Epithelial cell of alveolus of lung (primary cell): Measurements from ENCODE around the gene TSKS. TPM values are rescaled to one million over a fixed set of nuclear protein-coding genes. Genes with fewer than 3 reads are reported as not detected.

Source experiments
- total RNA-seq: library from RNA; depleted of rRNA; stranded (reverse); fragments of >200 nt; gene quantifications from 2 replicates; pipeline ENCODE4 v1.2.1, GENCODE V29; 2015

TSKS gene
- total RNA-seq, result not detected in 2 replicates

GRCh38 chr19:49763230-49763629 lies at the start of gene TSKS:
TSKS (minus strand) TSS chr19:49763306; CDS start chr19:49763247, 59 bp downstream.

GRCh38 chr19:49766930-49767299 lies 3.8 kb upstream of the TSKS start, which contains the start of gene AP2A1:
AP2A1 (plus strand) TSS chr19:49767001; CDS start chr19:49767134, 133 bp downstream.

GRCh38 chr19:49690656-49691242 lies 72.4 kb downstream of the TSKS start, which contains the start of gene CPT1C:
CPT1C (plus strand) TSS chr19:49691116; CDS start chr19:49692253, 1,137 bp downstream.

Other genes starting within 250 kb of the TSKS start
- gene RCN3, start 235.3 kb downstream of the TSKS start, total RNA-seq, result 108 and 253 TPM in 2 replicates
- gene NOSIP, start 182.8 kb downstream of the TSKS start, total RNA-seq, result 80.7 and 83.4 TPM in 2 replicates
- 2.1 and 4.5 TPM in 2 replicates for gene PRRG2, start 182.0 kb downstream of the TSKS start, total RNA-seq
- gene PRR12, start 172.1 kb downstream of the TSKS start, total RNA-seq, result 7.4 and 16.8 TPM in 2 replicates
- 64.0 and 122 TPM in 2 replicates for gene RRAS, start 123.2 kb downstream of the TSKS start, total RNA-seq
- 29.5 and 39.8 TPM in 2 replicates for gene SCAF1, start 121.1 kb downstream of the TSKS start, total RNA-seq
- 43.8 and 83.4 TPM in 2 replicates for gene IRF3, start 97.4 kb downstream of the TSKS start, total RNA-seq
- 12.6 and 19.8 TPM in 2 replicates for gene BCL2L12, start 97.4 kb downstream of the TSKS start, total RNA-seq
- 174 and 372 TPM in 2 replicates for gene PRMT1, start 86.0 kb downstream of the TSKS start, total RNA-seq
- gene ADM5, start 73.7 kb downstream of the TSKS start, total RNA-seq, result 1.7 and 2.9 TPM in 2 replicates
- gene CPT1C, start 72.2 kb downstream of the TSKS start, total RNA-seq, result 15.8 and 50.0 TPM in 2 replicates
- 128 and 138 TPM in 2 replicates for gene AP2A1, start 3.7 kb upstream of the TSKS start, total RNA-seq
- gene FUZ, start 50.0 kb upstream of the TSKS start, total RNA-seq, result 21.5 and 30.1 TPM in 2 replicates
- gene MED25, start 55.0 kb upstream of the TSKS start, total RNA-seq, result 21.1 and 32.3 TPM in 2 replicates
- 94.0 and 139 TPM in 2 replicates for gene PTOV1, start 87.9 kb upstream of the TSKS start, total RNA-seq
- gene PNKP, start 104.3 kb upstream of the TSKS start, total RNA-seq, result 29.1 and 52.8 TPM in 2 replicates
- 25.7 and 38.6 TPM in 2 replicates for gene AKT1S1, start 114.0 kb upstream of the TSKS start, total RNA-seq
- gene TBC1D17, start 114.4 kb upstream of the TSKS start, total RNA-seq, result 22.5 TPM in 2 replicates
- 1.3 TPM in 1 of 2 replicates, not detected in the other for gene IL4I1, start 133.6 kb upstream of the TSKS start, total RNA-seq
- gene ATF5, start 165.9 kb upstream of the TSKS start, total RNA-seq, result 4.5 and 15.4 TPM in 2 replicates
- 25.5 and 46.2 TPM in 2 replicates for gene NUP62, start 166.2 kb upstream of the TSKS start, total RNA-seq
- not detected in 2 replicates for gene SIGLEC11, start 197.9 kb upstream of the TSKS start, total RNA-seq